Activated CD8-positive, alpha-beta memory T cell treated with anti-CD3 and anti-CD28 coated beads, Interleukin-2, amount 50 U/mL, for 1 hour (primary cell): ENCODE results near the gene P2RY14.

Experiments used
- DNase-seq: peaks from one replicate; pipeline ENCODE4 v3.0.0-alpha.2; 2020; ENCODE audit errors: extremely low read depth

Gene P2RY14

DNA sequence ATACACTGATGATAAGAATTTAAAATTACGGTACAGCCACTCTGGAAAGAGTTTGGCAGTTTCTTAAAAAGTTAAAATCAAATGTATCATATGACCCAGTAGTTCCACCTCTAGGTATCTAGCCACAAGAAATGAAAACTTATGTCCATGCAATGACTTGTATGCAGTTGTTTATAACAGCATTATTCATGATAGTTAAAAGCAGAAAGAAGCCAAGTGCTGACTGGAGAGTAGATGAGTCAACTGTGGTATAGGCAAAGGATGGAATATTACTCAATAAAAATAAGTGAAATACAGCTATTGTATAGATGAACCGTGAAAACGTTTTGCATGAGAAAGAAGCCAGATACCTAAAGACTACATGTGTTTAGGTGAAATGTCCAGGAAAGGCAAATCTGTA, 23.4 kb upstream of the P2RY14 start:
- DNase-seq: no peak

- no peak for DNase-seq
Observed at GRCh38 chr3:151300539-151300938, 22.2 kb upstream of the P2RY14 start.

DNA sequence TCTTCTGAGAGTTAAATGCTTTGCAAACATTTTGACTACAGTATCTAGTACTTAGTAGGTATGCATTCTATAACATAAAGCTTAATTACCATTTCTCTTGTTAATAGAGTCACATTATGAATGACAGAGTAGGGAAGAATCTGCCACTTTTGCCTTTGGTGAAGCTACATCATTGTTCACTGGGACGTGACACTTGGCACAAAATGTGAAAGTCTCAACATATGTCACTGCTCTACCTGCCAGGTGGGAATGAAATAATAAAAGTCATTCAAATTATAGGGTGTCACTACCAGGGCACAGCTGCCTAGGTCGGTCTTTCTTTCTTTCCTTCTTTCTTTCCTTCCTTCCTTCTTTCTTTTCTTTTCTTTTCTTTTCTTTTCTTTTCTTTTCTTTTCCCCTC, 20.7 kb upstream of the P2RY14 start:
- DNase-seq: no peak

GRCh38 chr3:151297429-151297828, 19.1 kb upstream of the P2RY14 start:
- DNase-seq: no peak

GRCh38 chr3:151296226-151296625, 17.9 kb upstream of the P2RY14 start:
- DNase-seq: no peak

- no peak for DNase-seq
Observed at GRCh38 chr3:151293127-151293526, 14.8 kb upstream of the P2RY14 start.

DNA sequence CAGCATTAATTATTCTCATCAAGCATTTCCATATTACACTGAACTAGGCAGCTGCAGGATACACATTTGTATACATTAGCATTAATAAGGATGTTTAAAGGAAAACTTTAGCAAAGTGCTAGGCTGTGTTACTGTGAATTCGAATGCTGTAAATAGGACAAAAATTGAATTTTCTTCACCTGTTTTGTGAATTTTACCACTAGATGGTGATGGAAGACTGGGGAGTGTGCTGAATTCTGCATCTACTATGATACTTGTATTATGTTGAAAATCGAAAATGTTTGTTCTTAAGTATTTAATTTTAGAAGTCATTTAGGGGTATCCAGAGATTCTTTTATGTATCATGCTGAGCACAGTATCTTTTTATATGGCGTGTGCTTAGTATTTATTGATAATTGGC, 12.3 kb upstream of the P2RY14 start:
- DNase-seq: no peak

DNA sequence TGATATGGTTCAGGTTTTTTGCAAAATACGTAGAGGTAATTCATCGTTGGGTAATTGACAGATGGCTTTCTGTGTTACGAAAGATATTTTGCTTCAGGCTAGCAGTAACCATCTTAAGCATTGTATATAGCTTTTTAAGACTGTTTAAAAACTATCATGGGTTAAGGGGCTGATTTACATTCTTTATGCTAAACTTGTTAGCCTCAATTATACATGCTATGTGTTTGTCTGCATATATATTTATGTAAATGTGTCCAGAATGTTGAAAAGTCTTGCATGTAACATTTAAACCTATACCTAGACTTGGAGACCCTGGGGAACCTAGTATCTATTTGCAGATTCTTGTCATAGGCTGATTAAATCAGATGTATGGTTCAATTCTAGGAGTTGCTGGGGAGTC, 11.1 kb upstream of the P2RY14 start:
- DNase-seq: no peak

DNA sequence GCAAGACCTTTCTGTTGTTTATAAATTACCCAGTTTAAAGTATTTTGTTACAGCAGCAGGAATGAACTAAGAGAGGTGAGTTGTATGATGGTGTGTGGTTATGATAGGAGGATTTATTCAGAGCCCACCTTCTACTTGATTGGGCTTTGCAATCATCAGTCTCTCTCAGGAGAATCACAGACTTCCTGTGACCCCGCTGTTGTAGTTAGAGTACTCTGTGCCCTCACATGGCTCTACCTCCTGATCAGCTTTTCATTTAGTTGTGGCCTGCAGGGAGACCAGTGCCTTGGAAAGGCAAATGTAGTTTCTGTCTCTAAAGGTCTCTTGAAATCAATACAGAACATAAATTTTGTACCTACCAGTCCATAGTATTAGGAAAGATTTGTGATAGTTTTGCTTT, 7.6 kb upstream of the P2RY14 start:
- DNase-seq: no peak

DNA sequence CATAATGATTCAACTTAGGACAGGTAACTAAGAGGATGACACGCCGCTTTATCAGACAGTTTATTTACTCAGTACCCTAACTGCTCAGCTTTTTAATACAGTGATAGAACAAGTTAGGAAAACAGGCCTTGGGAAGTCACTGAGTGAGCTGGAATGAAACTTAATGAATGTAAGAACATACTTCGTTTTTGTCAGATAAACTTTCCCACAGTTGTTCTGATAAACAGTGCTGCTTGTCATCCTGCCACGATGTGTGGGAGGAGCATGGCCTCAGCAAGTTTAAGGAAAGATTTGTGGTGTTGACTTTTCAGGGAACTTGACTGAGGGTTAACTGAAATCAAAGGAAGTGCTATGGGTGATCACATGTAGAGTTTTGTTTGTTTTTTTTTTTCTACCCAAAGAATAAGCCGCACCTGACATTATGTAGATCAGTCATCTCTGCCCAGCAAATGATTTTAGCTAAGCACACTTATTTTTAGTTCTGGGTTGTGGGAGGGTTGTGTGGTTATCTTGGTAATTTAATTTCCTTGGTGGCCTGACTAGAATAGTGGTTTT, 5.6 kb upstream of the P2RY14 start:
- no peak for DNase-seq

GRCh38 chr3:151283387-151283786, 5.0 kb upstream of the P2RY14 start:
- no peak for DNase-seq

DNA sequence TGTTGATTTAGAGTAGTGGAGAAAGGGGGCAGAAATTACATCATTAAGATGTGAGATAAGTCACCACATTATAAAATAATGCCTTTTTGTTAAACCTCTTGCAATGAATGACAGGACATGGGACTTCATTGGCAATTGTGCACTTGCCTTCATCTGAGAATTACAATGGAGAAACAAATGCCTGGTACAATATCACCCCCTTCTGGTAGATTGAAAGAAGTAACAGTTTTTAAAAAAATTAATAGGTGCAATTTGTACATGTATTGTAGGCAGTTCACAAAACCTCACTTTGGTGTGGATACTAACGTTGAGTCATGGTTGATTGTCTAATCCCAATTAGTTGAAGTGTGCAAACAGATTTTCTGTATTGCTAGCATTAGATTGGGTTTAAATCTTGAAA, 4.6 kb upstream of the P2RY14 start:
- DNase-seq: no peak

DNA sequence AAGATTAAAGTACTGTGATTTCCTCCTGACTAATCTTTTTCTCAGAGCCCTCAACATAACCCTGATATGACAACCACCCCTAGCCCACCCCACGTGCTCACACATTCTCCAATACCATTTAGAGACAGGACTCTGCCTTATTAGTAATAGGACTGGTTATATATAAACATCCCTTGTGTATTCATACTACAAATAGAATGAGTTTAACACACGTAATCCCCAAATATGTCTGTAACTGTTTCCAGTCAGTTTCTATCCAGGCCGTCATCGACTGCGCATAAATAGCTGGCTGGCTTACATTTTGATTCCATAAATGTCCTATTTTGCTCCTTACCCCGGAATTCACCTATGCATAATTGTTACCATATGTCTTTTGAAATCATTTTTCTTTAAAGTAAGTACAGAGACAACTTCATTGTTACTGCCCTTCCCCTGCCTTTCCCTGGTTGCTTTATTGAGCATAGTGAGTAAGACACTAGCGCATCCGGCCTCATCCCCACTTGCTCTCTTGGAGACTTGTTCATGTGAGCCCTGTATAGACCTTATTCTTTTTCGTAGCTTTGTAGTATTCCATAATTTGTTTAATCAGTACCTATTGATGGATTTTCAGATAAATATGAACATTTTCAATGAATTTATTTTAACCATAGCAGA, 3.5 kb upstream of the P2RY14 start:
- no peak for DNase-seq

DNA sequence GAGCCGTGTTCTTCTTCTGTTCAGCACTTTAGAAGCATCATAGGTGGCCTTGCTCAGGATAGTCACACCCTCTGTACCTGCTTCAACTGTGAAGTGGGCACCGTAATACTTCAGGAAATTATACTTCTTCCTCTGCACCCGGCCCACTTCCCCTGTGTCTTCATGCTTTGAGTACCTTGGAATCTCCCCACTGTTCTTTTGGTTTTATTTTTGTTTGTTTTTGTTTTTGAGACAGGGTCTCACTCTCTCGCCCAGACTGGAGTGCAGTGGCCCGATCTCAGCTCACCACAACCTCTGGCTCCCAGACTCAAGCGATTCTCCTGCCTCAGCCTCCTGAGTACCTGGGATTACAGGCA, 1.7 kb downstream of the P2RY14 start:
- DNase-seq: no peak

DNA sequence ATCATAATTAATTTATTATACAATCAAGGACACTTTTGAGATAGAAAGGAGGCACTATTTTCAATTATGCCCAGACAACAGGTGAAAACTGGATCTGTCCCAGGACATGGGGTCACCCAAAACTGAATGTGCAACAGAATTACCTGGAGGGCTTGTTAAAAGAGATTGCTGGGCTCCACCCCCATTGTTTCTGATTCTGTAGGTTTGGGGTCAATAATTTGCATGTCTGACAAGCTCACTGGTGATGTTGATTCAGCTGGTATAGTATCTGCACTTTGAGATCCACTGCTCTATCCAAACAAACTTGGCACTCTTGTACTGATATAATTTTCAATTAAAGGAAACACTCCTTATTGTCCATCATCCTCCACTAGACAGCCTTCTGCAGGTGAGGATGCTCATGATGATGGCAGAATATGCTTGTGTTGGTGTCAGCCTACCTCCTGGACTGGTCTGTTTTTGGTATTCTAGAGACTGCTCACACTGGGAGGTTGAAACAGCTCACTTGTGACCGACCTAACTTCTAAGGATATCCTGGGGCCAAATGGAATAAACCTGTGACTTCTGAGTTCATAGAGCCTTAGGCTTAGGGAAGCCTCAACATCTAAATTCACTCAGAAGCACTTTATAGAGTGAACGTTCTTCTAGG, 2.2 kb downstream of the P2RY14 start:
- DNase-seq: no peak

DNA sequence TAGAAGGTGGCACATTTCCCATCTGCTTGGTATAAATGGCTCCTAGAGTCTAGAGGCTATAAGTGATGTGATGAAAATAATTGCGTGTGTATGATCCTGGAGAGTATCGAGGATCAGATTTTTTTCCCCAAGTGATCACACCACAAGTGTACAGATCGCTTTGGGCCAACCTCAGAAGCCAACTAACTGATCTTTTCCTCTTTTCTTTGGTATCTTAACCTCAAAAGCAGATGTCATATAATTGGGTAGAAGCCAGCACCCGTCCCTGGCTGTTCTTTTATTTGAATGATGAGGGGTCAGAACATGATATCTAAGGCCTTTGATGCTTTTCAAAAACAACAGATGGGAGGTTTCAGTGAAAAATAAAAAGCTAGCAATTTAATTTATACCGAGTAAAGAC, 3.3 kb downstream of the P2RY14 start:
- DNase-seq: no peak

DNA sequence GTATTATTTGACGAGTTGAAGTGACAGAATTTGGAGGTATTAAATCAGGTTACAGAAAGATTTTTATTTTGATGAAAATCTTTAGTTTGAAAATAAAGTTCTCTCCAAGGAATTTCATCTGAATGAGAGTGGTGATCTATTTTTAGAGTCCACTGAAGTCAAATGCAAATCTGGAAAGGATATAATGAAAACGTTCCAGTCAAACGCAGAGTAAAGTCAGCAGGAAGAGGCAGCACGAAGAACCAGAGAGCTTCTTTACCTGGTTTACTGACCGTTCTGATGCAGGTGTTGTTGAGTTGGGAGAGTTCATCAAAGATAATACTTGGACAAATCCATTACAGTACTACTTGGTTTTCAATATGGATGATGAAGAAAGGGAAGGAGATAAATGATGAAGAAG, 8.7 kb downstream of the P2RY14 start:
- DNase-seq: no peak

DNA sequence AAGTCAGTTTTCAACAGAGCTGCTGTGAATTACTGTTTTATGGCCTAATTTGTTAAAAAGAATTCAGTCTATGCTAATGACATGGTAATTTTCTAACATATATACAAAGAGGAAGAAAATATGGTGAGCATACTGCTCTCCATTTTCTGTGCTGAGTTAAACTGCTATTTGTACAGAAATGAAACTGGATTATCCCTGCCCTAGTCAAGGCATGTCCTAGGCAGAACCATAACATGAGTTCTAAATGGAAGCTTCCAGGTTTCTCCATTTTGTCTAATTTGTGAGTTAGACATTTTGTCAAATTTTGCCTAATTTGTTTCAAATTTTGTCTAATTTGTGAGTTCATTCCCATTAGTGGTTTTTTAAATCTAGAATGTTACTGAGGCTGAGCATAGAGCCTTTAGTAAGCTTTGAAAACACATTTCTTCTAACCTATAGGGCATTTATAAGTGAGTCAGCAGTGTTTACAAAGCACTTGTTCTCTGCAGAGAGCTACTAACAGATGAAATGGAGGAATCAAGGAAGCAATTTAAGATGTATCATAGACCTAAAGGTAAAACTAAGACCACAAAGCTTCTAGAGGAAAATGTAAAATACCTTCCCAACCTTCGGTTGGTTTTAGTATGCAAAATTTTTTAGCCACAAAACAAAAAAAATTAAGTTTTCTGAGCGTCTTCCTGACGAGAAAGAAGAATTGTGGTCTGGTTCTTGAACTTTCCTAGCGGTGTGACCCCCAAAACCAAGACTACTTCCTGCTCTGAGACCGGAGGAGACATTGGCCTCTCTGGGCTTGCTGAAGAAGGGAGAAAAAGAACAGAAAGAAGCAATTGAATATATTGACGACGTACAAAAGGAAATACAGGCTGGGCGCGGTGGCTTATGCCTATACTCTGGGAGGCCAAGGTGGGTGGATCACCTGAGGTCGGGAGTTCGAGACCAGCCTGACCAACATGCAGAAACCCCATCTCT, 9.8 kb downstream of the P2RY14 start:
- no peak for DNase-seq

DNA sequence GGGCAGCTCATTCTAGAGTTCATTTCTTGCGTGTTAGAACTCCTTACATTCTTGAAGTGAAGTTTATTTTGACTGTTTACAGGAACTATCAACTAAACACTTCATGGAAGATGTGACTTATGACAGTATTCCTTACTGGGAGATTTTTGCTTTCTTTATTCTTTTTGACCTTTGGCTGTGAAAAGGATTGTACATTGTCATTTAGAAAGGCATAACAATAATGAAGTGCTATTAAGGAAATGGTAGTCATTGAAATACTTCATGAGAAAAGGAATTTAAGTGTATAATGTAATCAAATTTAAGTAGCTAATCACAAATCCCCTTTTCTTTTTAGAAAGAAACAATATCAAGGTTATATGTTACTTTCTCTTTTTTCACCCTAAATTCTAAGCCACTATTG, 11.3 kb downstream of the P2RY14 start:
- DNase-seq: no peak

DNA sequence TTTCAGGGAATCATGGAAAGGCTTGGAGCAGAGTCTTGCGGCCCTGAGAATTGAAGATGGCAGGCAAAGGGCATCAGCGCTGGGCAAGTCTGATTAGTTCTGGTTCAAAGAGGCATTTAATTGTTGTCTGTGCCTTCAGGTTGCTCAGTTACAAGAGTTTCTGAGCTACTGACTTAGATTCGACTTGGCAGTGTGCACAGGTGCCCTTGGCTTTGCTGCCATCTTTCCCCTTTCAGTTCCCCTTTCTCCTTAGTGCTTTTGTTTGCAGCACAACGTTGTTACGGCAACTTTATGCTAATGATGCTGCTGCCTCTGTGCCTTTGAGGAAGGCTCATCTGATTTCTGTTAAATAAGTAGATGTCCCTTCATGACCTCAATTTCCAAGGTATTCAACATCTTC, 12.5 kb downstream of the P2RY14 start:
- no peak for DNase-seq

DNA sequence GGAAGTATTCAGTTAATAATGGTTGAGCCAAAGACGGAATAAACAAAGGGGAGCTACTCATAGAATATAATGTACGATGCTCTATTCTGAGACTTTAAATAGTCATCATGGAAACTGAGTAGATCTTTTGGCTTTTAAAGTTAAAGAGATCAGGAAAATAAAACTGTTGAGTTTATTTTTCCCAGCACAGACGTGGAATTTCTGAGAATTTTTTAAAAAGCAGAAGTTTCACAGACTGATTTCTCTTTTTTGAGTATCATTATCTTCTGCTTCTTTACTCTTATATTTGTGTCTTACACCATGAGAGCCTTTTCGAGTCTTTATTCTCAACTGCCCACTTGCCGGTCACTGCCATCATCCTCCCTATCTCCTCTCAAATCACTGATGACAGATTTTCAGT, 13.2 kb downstream of the P2RY14 start:
- no peak for DNase-seq

DNA sequence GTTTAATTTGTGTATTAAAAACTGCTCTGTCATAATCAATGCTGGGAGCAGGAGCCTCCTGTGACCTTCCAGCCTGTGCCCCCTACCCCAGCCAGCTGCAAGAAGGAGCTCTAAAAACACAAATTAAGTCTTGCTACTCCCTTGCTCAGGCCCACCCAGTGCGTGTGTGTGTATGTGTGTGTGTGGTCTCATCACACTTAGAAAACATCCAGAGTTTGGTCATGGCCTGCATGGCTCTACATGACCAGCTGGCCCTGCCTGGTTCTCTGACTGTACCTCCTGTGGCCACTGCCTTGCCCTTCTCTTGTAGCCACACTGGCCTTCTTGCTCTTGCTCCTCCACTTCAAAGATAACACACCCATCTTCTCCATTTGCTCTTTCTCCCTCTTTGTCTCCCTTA, 13.7 kb downstream of the P2RY14 start:
- DNase-seq: no peak
